Spleen (tissue), 7 donors: ENCODE data around the gene SORBS1.

Experiments used
- CTCF ChIP-seq, 11 experiments: fragments of 200-600 bp in 7 of 11; fragments of 450-650 bp in 4 of 11; sonication (generic) in 4 of 11; IDR thresholded peaks in 8 of 11; conservative IDR thresholded peaks in 3 of 11; 1 replicate in 7 of 11; 2 replicates in 4 of 11; pipeline versions ENCODE4 v1.4.0 to v1.8.0; 2016 to 2021; ENCODE audit warnings: antibody characterized with exemption in 11 of 11, inconsistent platforms in 4 of 11, mild to moderate bottlenecking in 1 of 11
- POLR2A ChIP-seq, 3 donors: fragments of 450-650 bp; IDR thresholded peaks; one replicate each; pipeline ENCODE4 v1.5.1; 2017; ENCODE audit warnings: antibody characterized with exemption in 3 of 3, mild to moderate bottlenecking in 1 of 3
- POLR2AphosphoS5 ChIP-seq, 3 donors: sonication (generic); formaldehyde crosslinking; IDR thresholded peaks; one replicate each; pipeline ENCODE4 v1.5.1; 2017; ENCODE audit warnings: antibody characterized with exemption in 3 of 3
- donor health status: DM: no; HTN: no; CAD: no; lungs with moderate emphysema.
- donor health status: DM: no; HTN: no; CAD: no.
- donor health status: DM: no; HTN: no; CAD: no.

GRCh38 chr10:95266674-95267095 lies 294.5 kb downstream of the SORBS1 start:
- TF ChIP-seq CTCF (IDR thresholded peaks at IDR 0.05 in 8 of 11, conservative IDR thresholded peaks at IDR 0.05 in 3 of 11) (no peak), POLR2A (IDR thresholded peaks at IDR 0.05) (no peak), POLR2AphosphoS5 (IDR thresholded peaks at IDR 0.05) (no peak)
